ENCODE data around the gene ZNF839.

Gene ZNF839

GRCh38 chr14:102319351-102320032 is at the start of gene ZNF839 (continued):
- TF ChIP-seq ZNF701 (tag by site-specific recombination; IDR thresholded peaks at IDR 0.05): no peak
- no peak for TF ChIP-seq MYNN (tag by site-specific recombination; IDR thresholded peaks at IDR 0.05; ENCODE audit: borderline replicate concordance)
- TF ChIP-seq ZNF529 (tag by site-specific recombination; IDR thresholded peaks at IDR 0.05; ENCODE audit: insufficient replicate concordance): no peak
- no peak for TF ChIP-seq ZNF280C (tag by site-specific recombination; IDR thresholded peaks at IDR 0.05)
- TF ChIP-seq ZNF18 (tag by site-specific recombination; IDR thresholded peaks at IDR 0.05): no peak
- no peak for TF ChIP-seq ZNF223 (tag by site-specific recombination; IDR thresholded peaks at IDR 0.05)
- TF ChIP-seq ZSCAN30 (tag by site-specific recombination; IDR thresholded peaks at IDR 0.05): peak; percentile 92
- TF ChIP-seq ZNF426 (tag by site-specific recombination; IDR thresholded peaks at IDR 0.05): no peak
- TF ChIP-seq ZNF324 (tag by site-specific recombination; IDR thresholded peaks at IDR 0.05): peak; percentile 59; the same call in 1 of the 2 replicates
- peak; percentile 88 for TF ChIP-seq KLF8 (tag by site-specific recombination; IDR thresholded peaks at IDR 0.05)
- TF ChIP-seq ZNF148 (tag by site-specific recombination; IDR thresholded peaks at IDR 0.05; ENCODE audit: borderline replicate concordance): no peak
- TF ChIP-seq KLF1 (tag by site-specific recombination; IDR thresholded peaks at IDR 0.05): peak; percentile 53; the same call in 1 of the 2 replicates
- no peak for TF ChIP-seq PRDM2 (tag by site-specific recombination; IDR thresholded peaks at IDR 0.05; ENCODE audit: borderline replicate concordance)
- peak; percentile 82 for TF ChIP-seq ZXDB (tag by site-specific recombination; IDR thresholded peaks at IDR 0.05)
- TF ChIP-seq ZBTB10 (tag by site-specific recombination; IDR thresholded peaks at IDR 0.05): no peak
- TF ChIP-seq ZBTB20 (tag by site-specific recombination; IDR thresholded peaks at IDR 0.05): peak; percentile 53; the same call in 1 of the 2 replicates
- TF ChIP-seq ZNF639 (tag by site-specific recombination; IDR thresholded peaks at IDR 0.05): peak; percentile 62; the same call in 1 of the 2 replicates
- no peak for TF ChIP-seq ZNF560 (tag by site-specific recombination; IDR thresholded peaks at IDR 0.05; ENCODE audit: borderline replicate concordance)
